Omental fat pad (tissue), 4 donors: ENCODE data around the gene SLC15A1. TPM values are rescaled to one million over a fixed set of nuclear protein-coding genes. Genes with fewer than 3 reads are reported as not detected.
"Not testable (repeated sequence)": the region's sequence is repeated elsewhere in the genome, so short reads cannot be mapped to it uniquely, and the experiment has no call there.

ENCODE experiments used
- ATAC-seq: fragments of 150-250 bp; one replicate; pipeline ENCODE4 v1.9.1; 2016; ENCODE audit warnings: mild to moderate bottlenecking, moderate library complexity; ENCODE audit not compliant: low FRiP score
- DNase-seq: peaks from one replicate; pipeline ENCODE4 v3.0.0-alpha.2; 2019; ENCODE audit warnings: low spot score
- CTCF ChIP-seq, 3 donors: fragments of 450-650 bp; IDR thresholded peaks; one replicate each; pipeline ENCODE4 v1.5.1; 2016 to 2017; ENCODE audit warnings: antibody characterized with exemption in 3 of 3, mild to moderate bottlenecking in 3 of 3, moderate library complexity in 2 of 3
- total RNA-seq, 4 donors: library from RNA; depleted of rRNA; stranded (reverse); fragments of >200 nt; gene quantifications; one replicate each; pipeline ENCODE4 v1.1.0, GENCODE V29; 2016

Gene SLC15A1
- total RNA-seq, 4 donors from 2014 or later: 0.25 to 0.48 TPM; not detected in 2

DNA sequence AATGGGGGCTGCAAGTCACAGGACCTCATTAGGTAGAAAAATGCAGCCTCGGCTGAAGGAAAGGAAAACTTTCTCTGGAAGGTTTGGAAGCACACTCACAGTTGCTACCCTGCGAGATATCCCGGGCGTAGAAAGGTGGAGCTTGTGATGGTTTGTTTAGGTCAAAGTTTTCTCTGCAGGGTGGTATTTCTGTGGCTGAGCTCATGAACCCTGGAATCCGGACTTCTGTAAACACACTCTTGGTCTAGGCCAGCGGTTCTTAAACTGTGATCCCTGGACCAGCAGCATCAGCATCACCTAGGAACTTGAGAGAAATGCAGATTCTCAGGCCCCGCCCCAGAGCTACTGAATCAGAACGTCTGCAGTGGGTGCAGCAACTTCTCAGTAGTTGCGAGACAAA is 3.3 kb upstream of the SLC15A1 start:
- ATAC-seq (no peak), DNase-seq (no peak)
- TF ChIP-seq CTCF (IDR thresholded peaks at IDR 0.05): no peak

- DNase-seq (no peak), ATAC-seq (no peak)
- TF ChIP-seq CTCF (IDR thresholded peaks at IDR 0.05): no peak
These were observed 2.6 kb upstream of the SLC15A1 start for GRCh38 chr13:98755116-98755515.

DNA sequence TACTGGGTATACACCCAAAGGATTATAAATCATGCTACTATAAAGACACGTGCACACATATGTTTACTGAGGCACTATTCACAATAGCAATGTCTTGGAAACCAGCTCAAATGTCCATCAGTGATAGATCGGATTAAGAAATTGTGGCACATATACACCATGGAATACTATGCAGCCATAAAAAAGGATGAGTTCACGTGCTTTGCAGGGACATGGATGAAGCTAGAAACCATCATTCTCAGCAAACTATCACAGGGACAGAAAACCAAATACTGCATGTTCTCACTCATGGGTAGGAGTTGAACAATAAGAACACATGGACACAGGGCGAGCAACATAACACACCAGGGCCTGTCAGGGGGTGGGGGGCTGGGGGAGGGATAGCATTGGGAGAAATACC is 2.0 kb upstream of the SLC15A1 start:
- not testable (repeated sequence) for ATAC-seq, DNase-seq

GRCh38 chr13:98751861-98752466 is 508 bp downstream of the SLC15A1 start:
- DNase-seq (no peak), ATAC-seq (no peak)
- TF ChIP-seq CTCF (IDR thresholded peaks at IDR 0.05): no peak

GRCh38 chr13:98751367-98751782 is 1.1 kb downstream of the SLC15A1 start:
- no peak for TF ChIP-seq CTCF (IDR thresholded peaks at IDR 0.05)
- DNase-seq (no peak), ATAC-seq (no peak)

- TF ChIP-seq CTCF (IDR thresholded peaks at IDR 0.05): no peak
- ATAC-seq (no peak), DNase-seq (no peak)
These were observed 3.0 kb downstream of the SLC15A1 start for GRCh38 chr13:98749501-98749900.

GRCh38 chr13:98746968-98747367 is 5.5 kb downstream of the SLC15A1 start:
- no peak for TF ChIP-seq CTCF (IDR thresholded peaks at IDR 0.05)
- DNase-seq (no peak), ATAC-seq (no peak)
